Uterus (tissue), 2 donors: ENCODE results near the gene GPR158.

Experiments
- POLR2A ChIP-seq, 2 donors: fragments of 450-650 bp; IDR thresholded peaks; one replicate each; pipeline ENCODE4 v1.6.1; 2016; ENCODE audit warnings: antibody characterized with exemption in 2 of 2, mild to moderate bottlenecking in 1 of 2, moderate library complexity in 1 of 2
- TF ChIP-seq, protein P1 (sequence below), 4 experiments: fragments of 200-600 bp in 2 of 4; fragments of 450-650 bp in 2 of 4; sonication (generic) in 2 of 4; IDR thresholded peaks; one replicate each; pipeline ENCODE4 v1.5.1; 2016 to 2019; ENCODE audit warnings: antibody characterized with exemption in 4 of 4, mild to moderate bottlenecking in 2 of 4, moderate library complexity in 1 of 4

GRCh38 chr10:25506821-25507335, 332.1 kb downstream of the GPR158 start:
- TF ChIP-seq POLR2A (IDR thresholded peaks at IDR 0.05): no peak
- TF ChIP-seq, protein P1, sequence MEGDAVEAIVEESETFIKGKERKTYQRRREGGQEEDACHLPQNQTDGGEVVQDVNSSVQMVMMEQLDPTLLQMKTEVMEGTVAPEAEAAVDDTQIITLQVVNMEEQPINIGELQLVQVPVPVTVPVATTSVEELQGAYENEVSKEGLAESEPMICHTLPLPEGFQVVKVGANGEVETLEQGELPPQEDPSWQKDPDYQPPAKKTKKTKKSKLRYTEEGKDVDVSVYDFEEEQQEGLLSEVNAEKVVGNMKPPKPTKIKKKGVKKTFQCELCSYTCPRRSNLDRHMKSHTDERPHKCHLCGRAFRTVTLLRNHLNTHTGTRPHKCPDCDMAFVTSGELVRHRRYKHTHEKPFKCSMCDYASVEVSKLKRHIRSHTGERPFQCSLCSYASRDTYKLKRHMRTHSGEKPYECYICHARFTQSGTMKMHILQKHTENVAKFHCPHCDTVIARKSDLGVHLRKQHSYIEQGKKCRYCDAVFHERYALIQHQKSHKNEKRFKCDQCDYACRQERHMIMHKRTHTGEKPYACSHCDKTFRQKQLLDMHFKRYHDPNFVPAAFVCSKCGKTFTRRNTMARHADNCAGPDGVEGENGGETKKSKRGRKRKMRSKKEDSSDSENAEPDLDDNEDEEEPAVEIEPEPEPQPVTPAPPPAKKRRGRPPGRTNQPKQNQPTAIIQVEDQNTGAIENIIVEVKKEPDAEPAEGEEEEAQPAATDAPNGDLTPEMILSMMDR (IDR thresholded peaks at IDR 0.05): no peak
